Activated CD8-positive, alpha-beta T cell treated with anti-CD3 and anti-CD28 coated beads for 36 hours (primary cell): ENCODE results near the gene LHX4. TPM values are rescaled to one million over a fixed set of nuclear protein-coding genes. Genes with fewer than 3 reads are reported as not detected.

ENCODE experiments used
- ATAC-seq: fragments of 200-7000 bp; cut with Tn5 transposase; one replicate; pipeline ENCODE4 v1.10.0; 2021; ENCODE audit warnings: mild to moderate bottlenecking, moderate library complexity
- CTCF ChIA-PET: fragments of 350-600 bp; sonication (Branson Sonifier 250); formaldehyde crosslinking; loops from one replicate; lab custom pipeline; 2021; ENCODE audit warnings: antibody characterized with exemption; lab: Charles Lee
- POLR2A ChIA-PET: fragments of 350-600 bp; sonication (Branson Sonifier 250); formaldehyde crosslinking; loops from one replicate; lab custom pipeline; 2021; ENCODE audit warnings: antibody characterized with exemption; lab: Charles Lee
- DNase-seq: peaks from one replicate; pipeline ENCODE4 v3.0.0-alpha.2; 2020
- H3K27ac Mint-ChIP-seq: one replicate; pipeline ENCODE4 v1.8.0; 2021; ENCODE audit warnings: mild to moderate bottlenecking, mixed read lengths
- H3K27me3 Mint-ChIP-seq: one replicate; pipeline ENCODE4 v1.8.0; 2021; ENCODE audit warnings: mixed read lengths
- H3K36me3 Mint-ChIP-seq: one replicate; pipeline ENCODE4 v1.8.0; 2021; ENCODE audit warnings: low read depth, mixed read lengths
- H3K4me1 Mint-ChIP-seq: one replicate; pipeline ENCODE4 v1.8.0; 2021; ENCODE audit warnings: low read depth, mixed read lengths
- H3K4me3 Mint-ChIP-seq: one replicate; pipeline ENCODE4 v1.8.0; 2021; ENCODE audit warnings: mild to moderate bottlenecking, moderate library complexity, mixed read lengths
- H3K9me3 Mint-ChIP-seq: one replicate; pipeline ENCODE4 v1.8.0; 2021; ENCODE audit warnings: mixed read lengths
- CTCF ChIP-seq: fragments of 200-600 bp; IDR thresholded peaks from one replicate; pipeline ENCODE4 v1.8.0; 2022; ENCODE audit warnings: antibody characterized with exemption, mild to moderate bottlenecking
- intact Hi-C: fragments of 100-400 bp; cut with micrococcal nuclease; formaldehyde crosslinking; loops from one replicate; pipeline ENCODE4 v1.10.0; 2022
- total RNA-seq, 2 experiments: library from RNA; stranded (reverse); gene quantifications; one replicate each; pipeline ENCODE4 v1.2.3, GENCODE V29; 2021

Gene LHX4
- total RNA-seq, 2 experiments from 2014 or later: not detected

GRCh38 chr1:180237869-180238476 is 7.9 kb downstream of the LHX4 start:
- peaks cover 80% of the 10 kb centered on the region for H3K27me3 Mint-ChIP-seq
- no peak overlapping the region for H3K4me3 Mint-ChIP-seq
- intact Hi-C loops: no loop called here
- ATAC-seq (no peak), DNase-seq (no peak)
- POLR2A ChIA-PET: no interaction called here
- CTCF ChIA-PET: no interaction called here
- H3K27ac Mint-ChIP-seq: no peak overlapping the region
- H3K9me3 Mint-ChIP-seq: no peaks in the 10 kb centered on the region
- peaks cover 21% of the 10 kb centered on the region for H3K4me1 Mint-ChIP-seq
- TF ChIP-seq CTCF: no peak
- no peaks in the 10 kb centered on the region for H3K36me3 Mint-ChIP-seq

GRCh38 chr1:180238675-180239074 is 8.6 kb downstream of the LHX4 start:
- no peak for ATAC-seq
- DNase-seq: no peak
- H3K27ac Mint-ChIP-seq: no peak overlapping the region
- H3K4me3 Mint-ChIP-seq: no peak overlapping the region
- H3K27me3 Mint-ChIP-seq: peaks cover 73% of the 10 kb centered on the region
- no peaks in the 10 kb centered on the region for H3K9me3 Mint-ChIP-seq
- ChIA-PET CTCF (interaction anchor here (1.5 to 2.6 kb wide), 2 partner anchors 11 to 15 kb away, joined by 4 to 6 read pairs; no protein-coding TSS in a partner anchor), POLR2A (interaction anchor here (1.2 kb wide), 1 partner anchor 16 kb away, joined by 3 read pairs; no protein-coding TSS in a partner anchor)
- TF ChIP-seq CTCF: no peak
- no peaks in the 10 kb centered on the region for H3K36me3 Mint-ChIP-seq
- intact Hi-C loops: no loop called here
- H3K4me1 Mint-ChIP-seq: peaks cover 20% of the 10 kb centered on the region

- ChIA-PET CTCF (interaction anchor here (1.5 to 2.6 kb wide), 2 partner anchors 10 to 14 kb away, joined by 4 to 6 read pairs; no protein-coding TSS in a partner anchor), POLR2A (interaction anchor here (0.7 to 1.2 kb wide), 2 partner anchors 13 to 17 kb away, joined by 3 read pairs; no protein-coding TSS in a partner anchor)
- Mint-ChIP-seq H3K4me1 (peaks cover 14% of the 10 kb centered on the region), H3K9me3 (no peaks in the 10 kb centered on the region), H3K27me3 (peaks cover 69% of the 10 kb centered on the region), H3K4me3 (no peak overlapping the region), H3K36me3 (no peaks in the 10 kb centered on the region), H3K27ac (no peak overlapping the region)
- ATAC-seq (no peak), DNase-seq (no peak)
- intact Hi-C loops: no loop called here
- no peak for TF ChIP-seq CTCF
Measured at GRCh38 chr1:180239145-180240096, 9.4 kb downstream of the LHX4 start.

GRCh38 chr1:180241716-180242544 is 11.9 kb downstream of the LHX4 start:
- ATAC-seq: no peak
- no peak for TF ChIP-seq CTCF
- peaks cover 53% of the 10 kb centered on the region for H3K27me3 Mint-ChIP-seq
- H3K4me3 Mint-ChIP-seq: no peak overlapping the region
- ChIA-PET CTCF (interaction anchor here (0.7 to 1.1 kb wide), 2 partner anchors 15 to 28 kb away, joined by 3 read pairs; no protein-coding TSS in a partner anchor), POLR2A (no interaction called here)
- no peak for DNase-seq
- peaks cover 4% of the 10 kb centered on the region for H3K4me1 Mint-ChIP-seq
- no peaks in the 10 kb centered on the region for H3K9me3 Mint-ChIP-seq
- no peak overlapping the region for H3K27ac Mint-ChIP-seq
- intact Hi-C loops: no loop called here
- H3K36me3 Mint-ChIP-seq: no peaks in the 10 kb centered on the region
